Measurements from ENCODE around the gene PRTFDC1.

DNA sequence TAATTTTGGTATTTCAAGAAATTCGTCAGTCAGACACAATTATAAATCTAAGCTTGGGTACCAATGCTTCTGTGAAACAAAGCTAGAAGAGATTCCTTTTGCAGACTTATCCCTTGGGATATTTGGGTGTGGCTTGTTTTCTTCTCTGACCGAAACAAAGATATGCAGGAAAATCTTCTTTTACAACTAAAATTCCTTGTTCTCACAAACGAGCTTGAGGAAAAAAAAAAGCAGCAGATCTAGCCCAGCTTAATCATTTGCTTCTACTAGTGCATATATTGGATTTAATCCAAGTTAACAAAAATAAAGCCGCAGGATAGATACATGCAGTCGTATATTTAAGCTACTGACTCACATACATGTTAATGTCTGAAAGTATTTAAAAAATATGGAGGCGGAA is 104.2 kb downstream of the PRTFDC1 start:
- TF ChIP-seq POLR2A (IDR thresholded peaks at IDR 0.05; ENCODE audit: control extremely low read depth in 1 of 2, low read depth in 2 of 2, low read length in 2 of 2) (no peak), GABPA (IDR thresholded peaks at IDR 0.05; ENCODE audit: borderline replicate concordance, insufficient read depth, low read length) (no peak), RFX5 (IDR thresholded peaks at IDR 0.05; ENCODE audit: borderline replicate concordance, low read depth, low read length) (no peak), EP300 (IDR thresholded peaks at IDR 0.05; ENCODE audit: borderline replicate concordance in 1 of 2, low read depth in 2 of 2, low read length in 2 of 2) (no peak)
- TF ChIP-seq, protein P1, sequence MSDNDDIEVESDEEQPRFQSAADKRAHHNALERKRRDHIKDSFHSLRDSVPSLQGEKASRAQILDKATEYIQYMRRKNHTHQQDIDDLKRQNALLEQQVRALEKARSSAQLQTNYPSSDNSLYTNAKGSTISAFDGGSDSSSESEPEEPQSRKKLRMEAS (IDR thresholded peaks at IDR 0.05) = no peak
- TF ChIP-seq, protein P2, sequence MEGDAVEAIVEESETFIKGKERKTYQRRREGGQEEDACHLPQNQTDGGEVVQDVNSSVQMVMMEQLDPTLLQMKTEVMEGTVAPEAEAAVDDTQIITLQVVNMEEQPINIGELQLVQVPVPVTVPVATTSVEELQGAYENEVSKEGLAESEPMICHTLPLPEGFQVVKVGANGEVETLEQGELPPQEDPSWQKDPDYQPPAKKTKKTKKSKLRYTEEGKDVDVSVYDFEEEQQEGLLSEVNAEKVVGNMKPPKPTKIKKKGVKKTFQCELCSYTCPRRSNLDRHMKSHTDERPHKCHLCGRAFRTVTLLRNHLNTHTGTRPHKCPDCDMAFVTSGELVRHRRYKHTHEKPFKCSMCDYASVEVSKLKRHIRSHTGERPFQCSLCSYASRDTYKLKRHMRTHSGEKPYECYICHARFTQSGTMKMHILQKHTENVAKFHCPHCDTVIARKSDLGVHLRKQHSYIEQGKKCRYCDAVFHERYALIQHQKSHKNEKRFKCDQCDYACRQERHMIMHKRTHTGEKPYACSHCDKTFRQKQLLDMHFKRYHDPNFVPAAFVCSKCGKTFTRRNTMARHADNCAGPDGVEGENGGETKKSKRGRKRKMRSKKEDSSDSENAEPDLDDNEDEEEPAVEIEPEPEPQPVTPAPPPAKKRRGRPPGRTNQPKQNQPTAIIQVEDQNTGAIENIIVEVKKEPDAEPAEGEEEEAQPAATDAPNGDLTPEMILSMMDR (IDR thresholded peaks at IDR 0.05; ENCODE audit: control extremely low read depth in 1 of 3, insufficient read depth in 1 of 3, low read depth in 1 of 3, low read length in 3 of 3) = no peak

All from H1 (cell line).